Measurements from ENCODE around the gene ATP13A3.
"Not testable (repeated sequence)": the region's sequence is repeated elsewhere in the genome, so short reads cannot be mapped to it uniquely, and the experiment has no call there.

Gene ATP13A3

GRCh38 chr3:194486540-194487288, at the start of gene ATP13A3:
ATP13A3 (minus strand) TSS chr3:194487002; CDS start chr3:194462190, 24,812 bp downstream.
- DNase-seq (ENCODE audit: low spot score), result peak; percentile 95

- not testable (repeated sequence) for DNase-seq (ENCODE audit: low spot score)
Observed at GRCh38 chr3:194535199-194535598, 48.4 kb upstream of the ATP13A3 start.

- DNase-seq (ENCODE audit: low spot score), result no peak
Observed at GRCh38 chr3:194534243-194534642, 47.4 kb upstream of the ATP13A3 start.

- no peak for DNase-seq (ENCODE audit: low spot score)
Observed at GRCh38 chr3:194532591-194532990, 45.8 kb upstream of the ATP13A3 start.

GRCh38 chr3:194527726-194528125, 40.9 kb upstream of the ATP13A3 start:
- DNase-seq (ENCODE audit: low spot score), result no peak

GRCh38 chr3:194526164-194526563, 39.4 kb upstream of the ATP13A3 start:
- DNase-seq (ENCODE audit: low spot score), result no peak

- no peak for DNase-seq (ENCODE audit: low spot score)
Observed at GRCh38 chr3:194522579-194523046, 35.8 kb upstream of the ATP13A3 start.

- DNase-seq (ENCODE audit: low spot score), result no peak
Observed at GRCh38 chr3:194521510-194522260, 34.9 kb upstream of the ATP13A3 start.

GRCh38 chr3:194520682-194521162, 33.9 kb upstream of the ATP13A3 start:
- not testable (repeated sequence) for DNase-seq (ENCODE audit: low spot score)

- DNase-seq (ENCODE audit: low spot score), result not testable (repeated sequence)
Observed at GRCh38 chr3:194520201-194520600, 33.4 kb upstream of the ATP13A3 start.

GRCh38 chr3:194518652-194519051, 31.9 kb upstream of the ATP13A3 start:
- DNase-seq (ENCODE audit: low spot score), result no peak

GRCh38 chr3:194517333-194517732, 30.5 kb upstream of the ATP13A3 start:
- DNase-seq (ENCODE audit: low spot score), result no peak

GRCh38 chr3:194514626-194515025, 27.8 kb upstream of the ATP13A3 start:
- no peak for DNase-seq (ENCODE audit: low spot score)

- DNase-seq (ENCODE audit: low spot score), result no peak
Observed at GRCh38 chr3:194512895-194513601, 26.2 kb upstream of the ATP13A3 start.

- no peak for DNase-seq (ENCODE audit: low spot score)
Observed at GRCh38 chr3:194508491-194509453, 22.0 kb upstream of the ATP13A3 start.

GRCh38 chr3:194507571-194507970, 20.8 kb upstream of the ATP13A3 start:
- DNase-seq (ENCODE audit: low spot score), result no peak

GRCh38 chr3:194505791-194506415, 19.1 kb upstream of the ATP13A3 start:
- DNase-seq (ENCODE audit: low spot score), result no peak

- DNase-seq (ENCODE audit: low spot score), result no peak
Observed at GRCh38 chr3:194504861-194505260, 18.1 kb upstream of the ATP13A3 start.

GRCh38 chr3:194504146-194504545, 17.3 kb upstream of the ATP13A3 start:
- no peak for DNase-seq (ENCODE audit: low spot score)

- DNase-seq (ENCODE audit: low spot score), result no peak
Observed at GRCh38 chr3:194503081-194503531, 16.3 kb upstream of the ATP13A3 start.

- no peak for DNase-seq (ENCODE audit: low spot score)
Observed at GRCh38 chr3:194500198-194500597, 13.4 kb upstream of the ATP13A3 start.
